PC-9 (cell line): Measurements from ENCODE around the gene AKAP7. TPM values are rescaled to one million over a fixed set of nuclear protein-coding genes. Genes with fewer than 3 reads are reported as not detected.

Experiments
- BruUV-seq: library from RNA; stranded (reverse); fragments of 400-500 nt; replicated peaks from 2 replicates; lab custom pipeline; 2021; lab: Mats Ljungman, UMichigan
- CTCF ChIA-PET: fragments of 300-600 bp; sonication (Branson Sonifier 250); formaldehyde crosslinking; loops from one replicate; lab custom pipeline; 2022; ENCODE audit warnings: antibody characterized with exemption; lab: Charles Lee
- POLR2A ChIA-PET: fragments of 300-600 bp; sonication (Branson Sonifier 250); formaldehyde crosslinking; loops from one replicate; lab custom pipeline; 2022; ENCODE audit warnings: antibody characterized with exemption; ENCODE audit not compliant: unreplicated experiment; lab: Charles Lee
- DNase-seq, 2 experiments: peaks; one replicate each; pipeline versions ENCODE4 v3.0.0 to v3.0.0-alpha.2; 2015 to 2022; ENCODE audit warnings: mixed read lengths in 1 of 2
- H2AFZ ChIP-seq: fragments of 200-600 bp; sonication (generic); 2 replicates; pipeline ENCODE4 v1.8.1; 2017; ENCODE audit warnings: antibody characterized with exemption
- H3F3A ChIP-seq: fragments of 200-600 bp; sonication (generic); 2 replicates; pipeline ENCODE4 v1.8.1; 2017; ENCODE audit warnings: antibody characterized with exemption, mild to moderate bottlenecking, low read depth; ENCODE audit not compliant: insufficient read depth
- H3K27ac ChIP-seq: fragments of 200-600 bp; sonication (generic); 2 replicates; pipeline ENCODE4 v1.6.1; 2016; ENCODE audit warnings: mixed run types
- H3K27me3 ChIP-seq: fragments of 200-600 bp; sonication (generic); 2 replicates; pipeline ENCODE4 v1.6.1; 2016; ENCODE audit warnings: low read depth, mixed run types; ENCODE audit not compliant: insufficient read depth
- H3K36me3 ChIP-seq: fragments of 200-600 bp; sonication (generic); 2 replicates; pipeline ENCODE4 v1.6.1; 2016; ENCODE audit warnings: low read depth, mixed run types
- H3K4me1 ChIP-seq: fragments of 200-600 bp; sonication (generic); replicated peaks from 2 replicates; pipeline ENCODE4 v1.6.1; 2016; ENCODE audit warnings: mixed run types; ENCODE audit not compliant: insufficient read depth
- H3K4me2 ChIP-seq: fragments of 200-600 bp; sonication (generic); 2 replicates; pipeline ENCODE4 v1.6.1; 2017; ENCODE audit warnings: mixed run types
- H3K4me3 ChIP-seq: fragments of 200-600 bp; sonication (generic); 2 replicates; pipeline ENCODE4 v1.6.1; 2016; ENCODE audit warnings: mixed run types
- H3K79me2 ChIP-seq: fragments of 200-600 bp; sonication (generic); 2 replicates; pipeline ENCODE4 v1.6.1; 2017; ENCODE audit warnings: low read depth, mixed run types
- H3K9me2 ChIP-seq: fragments of 200-600 bp; sonication (generic); 2 replicates; pipeline ENCODE4 v1.8.1; 2017; ENCODE audit warnings: mild to moderate bottlenecking; ENCODE audit not compliant: insufficient read depth
- H3K9me3 ChIP-seq: fragments of 200-600 bp; sonication (generic); 2 replicates; pipeline ENCODE4 v1.8.1; 2016; ENCODE audit warnings: low read depth; ENCODE audit not compliant: insufficient read depth
- H4K20me1 ChIP-seq: fragments of 200-600 bp; sonication (generic); 2 replicates; pipeline ENCODE4 v1.8.1; 2017; ENCODE audit not compliant: insufficient read depth
- CTCF ChIP-seq: fragments of 200-600 bp; sonication (generic); conservative IDR thresholded peaks from 2 replicates; pipeline ENCODE4 v1.6.1; 2017; ENCODE audit warnings: mixed run types, antibody characterized with exemption, mild to moderate bottlenecking, moderate library complexity
- EZH2 ChIP-seq: fragments of 200-600 bp; sonication (generic); IDR thresholded peaks from 2 replicates; pipeline ENCODE4 v1.8.0; 2017; ENCODE audit warnings: antibody characterized with exemption, low read depth
- intact Hi-C: fragments of 100-400 bp; cut with micrococcal nuclease; formaldehyde crosslinking; loops from one replicate; pipeline ENCODE4 v1.10.0; 2022; ENCODE audit not compliant: unreplicated experiment
- total RNA-seq: library from RNA; stranded (reverse); gene quantifications from 2 replicates; pipeline ENCODE4 v1.2.3, GENCODE V29; 2021

Gene AKAP7
- total RNA-seq, 1 experiment from 2014 or later = 3.8 TPM

- Histone ChIP-seq H3K9me2 (no peaks in the 10 kb centered on the region), H3K79me2 (no peaks in the 10 kb centered on the region), H3K4me2 (no peak overlapping the region), H2AFZ (no peak overlapping the region), H3K4me1 (no peaks in the 10 kb centered on the region), H3K9me3 (no peaks in the 10 kb centered on the region), H3K27me3 (no peaks in the 10 kb centered on the region), H3K36me3 (no peaks in the 10 kb centered on the region), H3F3A (no peaks in the 10 kb centered on the region), H3K27ac (no peak overlapping the region), H3K4me3 (no peak overlapping the region), H4K20me1 (no peaks in the 10 kb centered on the region)
- CTCF ChIA-PET = no interaction called here
- no peak for TF ChIP-seq EZH2
- no peak for TF ChIP-seq CTCF
- no TSS peak for BruUV-seq
- no peak for DNase-seq
- intact Hi-C loops = loop anchor here (5.0 kb wide), 2 partner anchors 414 to 426 kb away; no protein-coding TSS in a partner anchor
- POLR2A ChIA-PET = no interaction called here
These were observed 17.4 kb upstream of the AKAP7 start for GRCh38 chr6:131117878-131118277.

GRCh38 chr6:131122007-131122406 lies 13.3 kb upstream of the AKAP7 start:
- no peaks in the 10 kb centered on the region for H3K27me3 ChIP-seq
- no peak overlapping the region for H3K4me2 ChIP-seq
- no peaks in the 10 kb centered on the region for H3K9me3 ChIP-seq
- POLR2A ChIA-PET = no interaction called here
- CTCF ChIA-PET = no interaction called here
- intact Hi-C loops = no loop called here
- no peak overlapping the region for H3K27ac ChIP-seq
- H3F3A ChIP-seq = no peaks in the 10 kb centered on the region
- H2AFZ ChIP-seq = no peak overlapping the region
- no peaks in the 10 kb centered on the region for H3K79me2 ChIP-seq
- TF ChIP-seq EZH2 = no peak
- no peak for DNase-seq
- no peaks in the 10 kb centered on the region for H4K20me1 ChIP-seq
- no peaks in the 10 kb centered on the region; the same call in 1 of the 2 replicates for H3K4me1 ChIP-seq
- H3K9me2 ChIP-seq = no peaks in the 10 kb centered on the region
- H3K4me3 ChIP-seq = no peak overlapping the region
- no TSS peak for BruUV-seq
- H3K36me3 ChIP-seq = no peaks in the 10 kb centered on the region

GRCh38 chr6:131122516-131122915 lies 12.8 kb upstream of the AKAP7 start:
- no peaks in the 10 kb centered on the region for H4K20me1 ChIP-seq
- no TSS peak for BruUV-seq
- CTCF ChIA-PET = no interaction called here
- no peak overlapping the region for H3K27ac ChIP-seq
- no peaks in the 10 kb centered on the region for H3F3A ChIP-seq
- no peak overlapping the region for H2AFZ ChIP-seq
- no peaks in the 10 kb centered on the region; the same call in 1 of the 2 replicates for H3K4me1 ChIP-seq
- intact Hi-C loops = no loop called here
- H3K27me3 ChIP-seq = no peaks in the 10 kb centered on the region
- POLR2A ChIA-PET = no interaction called here
- no peaks in the 10 kb centered on the region for H3K36me3 ChIP-seq
- no peaks in the 10 kb centered on the region for H3K79me2 ChIP-seq
- no peak for DNase-seq
- TF ChIP-seq EZH2 (no peak), CTCF (no peak)
- H3K4me3 ChIP-seq = no peak overlapping the region
- H3K4me2 ChIP-seq = no peak overlapping the region
- no peaks in the 10 kb centered on the region for H3K9me3 ChIP-seq
- no peaks in the 10 kb centered on the region for H3K9me2 ChIP-seq
